ENCODE data around the gene BICD1. TPM values are rescaled to one million over a fixed set of nuclear protein-coding genes. Genes with fewer than 3 reads are reported as not detected.

Gene BICD1
- total and polyA plus RNA-seq, 2 of the 13 experiments (the other 11 are each of a cell fraction or from before 2014, with no cell fraction given): 4.5 to 5.2 TPM

GRCh38 chr12:32117316-32117715, 10.7 kb downstream of the BICD1 start (continued):
- TF ChIP-seq, protein P1, sequence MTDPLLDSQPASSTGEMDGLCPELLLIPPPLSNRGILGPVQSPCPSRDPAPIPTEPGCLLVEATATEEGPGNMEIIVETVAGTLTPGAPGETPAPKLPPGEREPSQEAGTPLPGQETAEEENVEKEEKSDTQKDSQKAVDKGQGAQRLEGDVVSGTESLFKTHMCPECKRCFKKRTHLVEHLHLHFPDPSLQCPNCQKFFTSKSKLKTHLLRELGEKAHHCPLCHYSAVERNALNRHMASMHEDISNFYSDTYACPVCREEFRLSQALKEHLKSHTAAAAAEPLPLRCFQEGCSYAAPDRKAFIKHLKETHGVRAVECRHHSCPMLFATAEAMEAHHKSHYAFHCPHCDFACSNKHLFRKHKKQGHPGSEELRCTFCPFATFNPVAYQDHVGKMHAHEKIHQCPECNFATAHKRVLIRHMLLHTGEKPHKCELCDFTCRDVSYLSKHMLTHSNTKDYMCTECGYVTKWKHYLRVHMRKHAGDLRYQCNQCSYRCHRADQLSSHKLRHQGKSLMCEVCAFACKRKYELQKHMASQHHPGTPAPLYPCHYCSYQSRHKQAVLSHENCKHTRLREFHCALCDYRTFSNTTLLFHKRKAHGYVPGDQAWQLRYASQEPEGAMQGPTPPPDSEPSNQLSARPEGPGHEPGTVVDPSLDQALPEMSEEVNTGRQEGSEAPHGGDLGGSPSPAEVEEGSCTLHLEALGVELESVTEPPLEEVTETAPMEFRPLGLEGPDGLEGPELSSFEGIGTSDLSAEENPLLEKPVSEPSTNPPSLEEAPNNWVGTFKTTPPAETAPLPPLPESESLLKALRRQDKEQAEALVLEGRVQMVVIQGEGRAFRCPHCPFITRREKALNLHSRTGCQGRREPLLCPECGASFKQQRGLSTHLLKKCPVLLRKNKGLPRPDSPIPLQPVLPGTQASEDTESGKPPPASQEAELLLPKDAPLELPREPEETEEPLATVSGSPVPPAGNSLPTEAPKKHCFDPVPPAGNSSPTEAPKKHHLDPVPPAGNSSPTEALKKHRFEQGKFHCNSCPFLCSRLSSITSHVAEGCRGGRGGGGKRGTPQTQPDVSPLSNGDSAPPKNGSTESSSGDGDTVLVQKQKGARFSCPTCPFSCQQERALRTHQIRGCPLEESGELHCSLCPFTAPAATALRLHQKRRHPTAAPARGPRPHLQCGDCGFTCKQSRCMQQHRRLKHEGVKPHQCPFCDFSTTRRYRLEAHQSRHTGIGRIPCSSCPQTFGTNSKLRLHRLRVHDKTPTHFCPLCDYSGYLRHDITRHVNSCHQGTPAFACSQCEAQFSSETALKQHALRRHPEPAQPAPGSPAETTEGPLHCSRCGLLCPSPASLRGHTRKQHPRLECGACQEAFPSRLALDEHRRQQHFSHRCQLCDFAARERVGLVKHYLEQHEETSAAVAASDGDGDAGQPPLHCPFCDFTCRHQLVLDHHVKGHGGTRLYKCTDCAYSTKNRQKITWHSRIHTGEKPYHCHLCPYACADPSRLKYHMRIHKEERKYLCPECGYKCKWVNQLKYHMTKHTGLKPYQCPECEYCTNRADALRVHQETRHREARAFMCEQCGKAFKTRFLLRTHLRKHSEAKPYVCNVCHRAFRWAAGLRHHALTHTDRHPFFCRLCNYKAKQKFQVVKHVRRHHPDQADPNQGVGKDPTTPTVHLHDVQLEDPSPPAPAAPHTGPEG (CRISPR knock-in tag; IDR thresholded peaks at IDR 0.05): no peak
- no peak for TF ChIP-seq DDIT3 (CRISPR knock-in tag; IDR thresholded peaks at IDR 0.05)
- TF ChIP-seq USF2 (IDR thresholded peaks at IDR 0.05; ENCODE audit: low read depth, low read length): no peak
- TF ChIP-seq USF2 (CRISPR knock-in tag; IDR thresholded peaks at IDR 0.05; ENCODE audit: borderline replicate concordance): no peak
- no peak for TF ChIP-seq TCF7L2 (IDR thresholded peaks at IDR 0.05; ENCODE audit: low read depth, low read length)
- no peak for TF ChIP-seq ZNF720 (CRISPR knock-in tag; IDR thresholded peaks at IDR 0.05)
- TF ChIP-seq ZFP36 (IDR thresholded peaks at IDR 0.05; ENCODE audit: borderline replicate concordance, low read depth, low read length, partially characterized antibody): no peak
- TF ChIP-seq MED13 (CRISPR knock-in tag; IDR thresholded peaks at IDR 0.05): no peak
- no peak for TF ChIP-seq KLF12 (CRISPR knock-in tag; IDR thresholded peaks at IDR 0.05; ENCODE audit: borderline replicate concordance)

All from HepG2 (cell line).